SU-DHL-6 (cell line): Measurements from ENCODE around the gene HTR1D.

Source experiments
- EZH2phosphoT487 ChIP-seq: fragments of 200-600 bp; sonication (generic), shearing (Covaris generic); conservative IDR thresholded peaks from 2 replicates; pipeline ENCODE4 v1.6.1; 2018; ENCODE audit warnings: mild to moderate bottlenecking, antibody characterized with exemption, low read length, moderate library complexity, mixed read lengths
- TF ChIP-seq, protein P1 (sequence below): fragments of 200-600 bp; sonication (generic); IDR thresholded peaks from one replicate; pipeline ENCODE4 v1.5.1; 2017; ENCODE audit warnings: antibody characterized with exemption, mild to moderate bottlenecking, low read length, moderate library complexity; ENCODE audit not compliant: insufficient read depth, poor library complexity, severe bottlenecking

GRCh38 chr1:23159963-23160877 lies 57.1 kb downstream of the HTR1D start:
- TF ChIP-seq, protein P1, sequence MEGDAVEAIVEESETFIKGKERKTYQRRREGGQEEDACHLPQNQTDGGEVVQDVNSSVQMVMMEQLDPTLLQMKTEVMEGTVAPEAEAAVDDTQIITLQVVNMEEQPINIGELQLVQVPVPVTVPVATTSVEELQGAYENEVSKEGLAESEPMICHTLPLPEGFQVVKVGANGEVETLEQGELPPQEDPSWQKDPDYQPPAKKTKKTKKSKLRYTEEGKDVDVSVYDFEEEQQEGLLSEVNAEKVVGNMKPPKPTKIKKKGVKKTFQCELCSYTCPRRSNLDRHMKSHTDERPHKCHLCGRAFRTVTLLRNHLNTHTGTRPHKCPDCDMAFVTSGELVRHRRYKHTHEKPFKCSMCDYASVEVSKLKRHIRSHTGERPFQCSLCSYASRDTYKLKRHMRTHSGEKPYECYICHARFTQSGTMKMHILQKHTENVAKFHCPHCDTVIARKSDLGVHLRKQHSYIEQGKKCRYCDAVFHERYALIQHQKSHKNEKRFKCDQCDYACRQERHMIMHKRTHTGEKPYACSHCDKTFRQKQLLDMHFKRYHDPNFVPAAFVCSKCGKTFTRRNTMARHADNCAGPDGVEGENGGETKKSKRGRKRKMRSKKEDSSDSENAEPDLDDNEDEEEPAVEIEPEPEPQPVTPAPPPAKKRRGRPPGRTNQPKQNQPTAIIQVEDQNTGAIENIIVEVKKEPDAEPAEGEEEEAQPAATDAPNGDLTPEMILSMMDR, result no peak
- TF ChIP-seq EZH2phosphoT487, result no peak
